IMR-90 (cell line): Measurements from ENCODE around the gene MB21D2. TPM values are rescaled to one million over a fixed set of nuclear protein-coding genes. Genes with fewer than 3 reads are reported as not detected.

Experiments
- ATAC-seq: fragments of 200-7000 bp; cut with Tn5 transposase; 2 replicates; pipeline ENCODE4 v1.9.1; 2020; ENCODE audit warnings: low read depth, mild to moderate bottlenecking, moderate library complexity
- BruUV-seq: library from RNA; stranded (reverse); fragments of 400-500 nt; replicated peaks from 2 replicates; lab custom pipeline; 2021; lab: Mats Ljungman, UMichigan
- CTCF ChIA-PET: fragments of 300-600 bp; formaldehyde crosslinking; extraction: SDS; loops from one replicate; lab custom pipeline; 2021; ENCODE audit warnings: antibody characterized with exemption; lab: Yijun Ruan, JAX
- POLR2A ChIA-PET: fragments of 300-600 bp; sonication (Branson Sonifier 250); formaldehyde crosslinking; loops from one replicate; lab custom pipeline; 2022; ENCODE audit warnings: antibody characterized with exemption; ENCODE audit not compliant: unreplicated experiment; lab: Charles Lee
- DNase-seq: peaks from one replicate; pipeline ENCODE4 v3.0.0; 2013
- H2AFZ ChIP-seq: replicated peaks from 2 replicates; pipeline ENCODE3; 2013; ENCODE audit warnings: low read length, mild to moderate bottlenecking; ENCODE audit not compliant: poor library complexity
- H2AK5ac ChIP-seq: 2 replicates; pipeline ENCODE4 v1.6.1; 2013; ENCODE audit warnings: low read depth, low read length, inconsistent platforms
- H2AK9ac ChIP-seq: replicated peaks from 2 replicates; pipeline ENCODE3; 2013; ENCODE audit warnings: mild to moderate bottlenecking, low read depth, low read length, moderate library complexity; ENCODE audit not compliant: poor library complexity
- H2BK120ac ChIP-seq: 2 replicates; pipeline ENCODE4 v1.6.1; 2013; ENCODE audit warnings: low read depth, low read length, inconsistent platforms
- H2BK15ac ChIP-seq: 3 replicates; pipeline ENCODE4 v1.6.1; 2013; ENCODE audit warnings: low read depth, low read length, inconsistent platforms
- H2BK20ac ChIP-seq: 2 replicates; pipeline ENCODE4 v1.6.1; 2013; ENCODE audit warnings: low read depth, mild to moderate bottlenecking, inconsistent platforms, low read length, moderate library complexity
- H2BK5ac ChIP-seq: 2 replicates; pipeline ENCODE4 v1.6.1; 2013; ENCODE audit warnings: mild to moderate bottlenecking, low read depth, low read length, inconsistent platforms; ENCODE audit not compliant: poor library complexity, severe bottlenecking
- H3K14ac ChIP-seq: replicated peaks from 2 replicates; pipeline ENCODE4 v1.6.1; 2013; ENCODE audit warnings: low read depth, low read length, inconsistent platforms
- H3K18ac ChIP-seq: 2 replicates; pipeline ENCODE4 v1.6.1; 2013; ENCODE audit warnings: low read depth, low read length, control low read depth
- H3K23ac ChIP-seq: 2 replicates; pipeline ENCODE4 v1.6.1; 2013; ENCODE audit warnings: low read depth, low read length, inconsistent platforms
- H3K27ac ChIP-seq: 2 replicates; pipeline ENCODE4 v1.5.1; 2013; ENCODE audit warnings: mild to moderate bottlenecking, control low read depth, low read length; ENCODE audit not compliant: insufficient read depth
- H3K27me3 ChIP-seq: 2 replicates; pipeline ENCODE4 v1.6.1; 2013; ENCODE audit warnings: low read length; ENCODE audit not compliant: control insufficient read depth, insufficient read depth
- H3K36me3 ChIP-seq: 2 replicates; pipeline ENCODE4 v1.6.1; 2013; ENCODE audit warnings: low read length, mixed read lengths; ENCODE audit not compliant: control insufficient read depth, insufficient read depth
- H3K4ac ChIP-seq: 2 replicates; pipeline ENCODE4 v1.6.1; 2013; ENCODE audit warnings: low read depth, low read length, inconsistent platforms
- H3K4me1 ChIP-seq: 2 replicates; pipeline ENCODE4 v1.6.1; 2013; ENCODE audit warnings: low read length, mixed read lengths; ENCODE audit not compliant: control insufficient read depth, insufficient read depth
- H3K4me2 ChIP-seq: 2 replicates; pipeline ENCODE4 v1.6.1; 2013; ENCODE audit warnings: low read depth, mild to moderate bottlenecking, control low read depth, low read length, moderate library complexity
- H3K4me3 ChIP-seq: 2 replicates; pipeline ENCODE4 v1.5.1; 2013; ENCODE audit warnings: low read depth, mild to moderate bottlenecking, control low read depth, low read length, moderate library complexity; ENCODE audit not compliant: insufficient read depth
- H3K56ac ChIP-seq: 2 replicates; pipeline ENCODE4 v1.6.1; 2013; ENCODE audit warnings: low read length, inconsistent platforms; ENCODE audit not compliant: insufficient read depth; ENCODE audit errors: extremely low read depth
- H3K79me1 ChIP-seq, 2 experiments: 2 replicates each; pipeline ENCODE4 v1.6.1; 2013; ENCODE audit warnings: low read length in 2 of 2, inconsistent platforms in 1 of 2, low read depth in 1 of 2
- H3K9ac ChIP-seq: 2 replicates; pipeline ENCODE4 v1.6.1; 2013; ENCODE audit warnings: low read depth, low read length, control low read depth
- H3K9me1 ChIP-seq: 2 replicates; pipeline ENCODE4 v1.6.1; 2013; ENCODE audit warnings: low read length, inconsistent platforms; ENCODE audit not compliant: insufficient read depth
- H3K9me3 ChIP-seq: 2 replicates; pipeline ENCODE4 v1.6.1; 2013; ENCODE audit warnings: low read length; ENCODE audit not compliant: control insufficient read depth, insufficient read depth
- H4K20me1 ChIP-seq: 2 replicates; pipeline ENCODE4 v1.6.1; 2013; ENCODE audit warnings: low read length, inconsistent platforms; ENCODE audit not compliant: insufficient read depth
- H4K5ac ChIP-seq: 2 replicates; pipeline ENCODE4 v1.6.1; 2013; ENCODE audit warnings: mild to moderate bottlenecking, low read depth, low read length, control low read depth
- H4K8ac ChIP-seq, 2 experiments: 2 replicates each; pipeline ENCODE4 v1.6.1; 2013; ENCODE audit warnings: low read depth in 2 of 2, low read length in 2 of 2, control low read depth in 1 of 2, inconsistent platforms in 1 of 2
- H4K91ac ChIP-seq: 2 replicates; pipeline ENCODE4 v1.6.1; 2013; ENCODE audit warnings: low read depth, low read length, inconsistent platforms; ENCODE audit not compliant: insufficient read depth
- CTCF ChIP-seq: conservative IDR thresholded peaks from 2 replicates; pipeline ENCODE4 v1.5.1; 2012; ENCODE audit warnings: mild to moderate bottlenecking, low read depth, low read length, improper control_type of control experiment
- FOS ChIP-seq: fragments of 150-350 bp; IDR thresholded peaks from 2 replicates; pipeline ENCODE4 v1.6.1; 2016; ENCODE audit warnings: low read depth, low read length
- MAFK ChIP-seq: IDR thresholded peaks from 2 replicates; pipeline ENCODE4 v1.6.1; 2012; ENCODE audit warnings: low read depth, low read length, improper control_type of control experiment
- POLR2A ChIP-seq: IDR thresholded peaks from 2 replicates; pipeline ENCODE4 v1.6.1; 2012; ENCODE audit warnings: mild to moderate bottlenecking, low read depth, low read length
- RAD21 ChIP-seq: IDR thresholded peaks from 2 replicates; pipeline ENCODE4 v1.6.1; 2012; ENCODE audit warnings: low read length, improper control_type of control experiment
- RCOR1 ChIP-seq: IDR thresholded peaks from 2 replicates; pipeline ENCODE4 v1.6.1; 2012; ENCODE audit warnings: mild to moderate bottlenecking, low read length, improper control_type of control experiment; ENCODE audit not compliant: insufficient replicate concordance
- RFX5 ChIP-seq: IDR thresholded peaks from 2 replicates; pipeline ENCODE4 v1.8.0; 2012; ENCODE audit warnings: low read depth, mild to moderate bottlenecking, low read length, moderate library complexity
- SMC3 ChIP-seq: fragments of 150-350 bp; IDR thresholded peaks from 2 replicates; pipeline ENCODE4 v1.6.1; 2016; ENCODE audit warnings: low read depth, mild to moderate bottlenecking, antibody characterized with exemption, low read length, moderate library complexity
- USF2 ChIP-seq: fragments of 150-350 bp; IDR thresholded peaks from 2 replicates; pipeline ENCODE4 v1.6.1; 2017; ENCODE audit warnings: mild to moderate bottlenecking, antibody characterized with exemption, low read length, low read depth
- WGBS, 2 experiments: methylation state at CpG; one replicate each; pipeline versions ENCODE4 v1.1.5 to v1.1.7; 2013; ENCODE audit warnings: missing lambda C conversion rate in 2 of 2; ENCODE audit not compliant: insufficient read length in 1 of 2; ENCODE audit errors: extremely low coverage in 2 of 2; 5-methylcytosine and 5-hydroxymethylcytosine counted together
- dilution Hi-C: fragments of 300-500 bp; cut with HindIII; formaldehyde crosslinking; loops from one replicate; pipeline ENCODE4 v1.14.3; 2018; ENCODE audit warnings: low sequenced_read_pairs; ENCODE audit not compliant: unreplicated experiment
- in situ Hi-C: fragments of 300-500 bp; cut with MboI; formaldehyde crosslinking; loops from 3 replicates; pipeline ENCODE4 v1.14.3; 2019; ENCODE audit warnings: low sequenced_read_pairs, inconsistent platforms, mixed read lengths
- intact Hi-C: fragments of 100-400 bp; cut with micrococcal nuclease; formaldehyde crosslinking; loops from 2 replicates; pipeline ENCODE4 v1.10.0; 2022
- polyA plus RNA-seq, 3 experiments: library from polyadenylated mRNA; depleted of rRNA; stranded (reverse); fragments of >200 nt; gene quantifications; 2 replicates each; pipeline ENCODE4 v1.2.3, GENCODE V29; 2012; ENCODE audit warnings: low replicate concordance in 1 of 3
- total RNA-seq: library from RNA; depleted of rRNA; stranded (reverse); fragments of >200 nt; gene quantifications from 2 replicates; pipeline ENCODE4 v1.2.3, GENCODE V29; 2012
- TF ChIP-seq, protein P1 (sequence below): fragments of 150-350 bp; IDR thresholded peaks from 2 replicates; pipeline ENCODE4 v1.6.1; 2016; ENCODE audit warnings: low read depth, mild to moderate bottlenecking, low read length, moderate library complexity, borderline replicate concordance

The MB21D2 gene
- total and polyA plus RNA-seq, 2 of the 4 experiments (the other 2 are of a cell fraction) = 13.6 to 44.8 TPM

DNA sequence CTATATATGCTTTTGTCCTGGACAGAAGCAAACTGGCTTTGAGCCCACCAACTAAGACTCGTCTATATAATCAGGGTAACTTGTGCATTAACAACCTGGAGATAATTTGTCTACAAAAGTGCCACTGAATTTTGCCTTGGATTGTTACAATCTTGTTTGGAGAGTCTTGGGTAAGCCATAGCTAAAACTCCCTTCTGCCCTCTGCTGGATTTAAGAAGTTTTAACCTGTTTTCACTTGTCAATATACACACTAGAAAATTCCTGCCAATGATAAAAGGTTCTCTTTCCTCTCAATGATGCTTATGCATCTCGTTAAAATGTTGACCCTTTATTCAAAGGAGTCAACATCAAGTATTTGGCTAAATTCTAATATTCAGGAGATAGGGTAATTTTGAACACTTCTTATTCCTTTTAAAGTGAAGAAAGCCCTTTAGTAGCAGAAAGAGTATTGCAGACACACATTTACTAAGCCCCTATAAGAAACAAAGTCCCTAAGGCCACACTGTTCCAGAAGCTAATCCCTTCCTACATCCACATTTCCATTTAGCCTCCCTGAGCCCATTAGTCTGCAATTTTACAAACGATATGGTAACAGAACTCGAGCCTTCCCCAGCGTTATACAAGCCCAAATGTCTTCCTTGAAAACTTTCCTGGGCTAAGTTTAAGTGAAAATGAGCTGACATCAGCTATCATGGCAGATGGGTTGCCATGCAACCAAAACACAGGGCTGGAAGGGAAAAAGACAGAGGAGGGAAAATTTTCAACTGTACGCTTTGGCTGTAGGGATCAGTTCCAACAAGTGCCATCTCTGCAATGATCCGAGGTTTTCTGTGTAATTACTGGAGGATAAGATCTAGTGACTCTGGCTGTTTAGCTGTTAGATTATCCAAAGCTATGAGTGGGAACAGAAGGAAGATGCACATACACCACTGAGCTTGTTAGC, 114.4 kb downstream of the MB21D2 start:
- ChIA-PET POLR2A (no interaction called here), CTCF (interaction anchor here (0.6 to 2.0 kb wide), 5 partner anchors 10 to 706 kb away, joined by 3 to 6 read pairs (median 5); no protein-coding TSS in a partner anchor)
- Histone ChIP-seq H2BK5ac (no peak overlapping the region), H3K4me2 (no peak overlapping the region), H3K9me3 (no peaks in the 10 kb centered on the region), H2BK120ac (no peak overlapping the region), H3K4ac (no peak overlapping the region), H3K4me1 (no peaks in the 10 kb centered on the region), H3K9ac (no peak overlapping the region), H4K20me1 (peaks cover 9% of the 10 kb centered on the region; the same call in 1 of the 2 replicates), H4K5ac (no peak overlapping the region), H4K8ac (no peak overlapping the region), H3K27me3 (no peaks in the 10 kb centered on the region), H3K56ac (no peak overlapping the region), H3K27ac (no peak overlapping the region), H3K36me3 (peaks cover 10% of the 10 kb centered on the region), H3K9me1 (peaks cover 7% of the 10 kb centered on the region; the same call in 1 of the 2 replicates), H2BK20ac (no peak overlapping the region), H3K14ac (no peak overlapping the region), H2AFZ (no peak overlapping the region), H4K91ac (no peak overlapping the region), H2BK15ac (no peak overlapping the region), H2AK9ac (no peak overlapping the region), H3K4me3 (no peak overlapping the region), H3K23ac (no peak overlapping the region), H2AK5ac (no peak overlapping the region), H3K18ac (no peak overlapping the region), H3K79me1 (peaks cover 39 to 42% of the 10 kb centered on the region in 2 experiments)
- intact Hi-C loops = loop anchor here (1.0 kb wide), 2 partner anchors 237 to 336 kb away; no protein-coding TSS in a partner anchor
- WGBS, 2 experiments = no CpG with 5 or more reads among the region's 7 CpGs
- dilution Hi-C loops = no loop called here
- DNase-seq (peak; percentile 59), ATAC-seq (peak; percentile 82)
- no peak for TF ChIP-seq RFX5
- peak; percentile 48 for TF ChIP-seq CTCF
- TF ChIP-seq FOS = no peak
- TF ChIP-seq MAFK = no peak
- TF ChIP-seq, protein P1, sequence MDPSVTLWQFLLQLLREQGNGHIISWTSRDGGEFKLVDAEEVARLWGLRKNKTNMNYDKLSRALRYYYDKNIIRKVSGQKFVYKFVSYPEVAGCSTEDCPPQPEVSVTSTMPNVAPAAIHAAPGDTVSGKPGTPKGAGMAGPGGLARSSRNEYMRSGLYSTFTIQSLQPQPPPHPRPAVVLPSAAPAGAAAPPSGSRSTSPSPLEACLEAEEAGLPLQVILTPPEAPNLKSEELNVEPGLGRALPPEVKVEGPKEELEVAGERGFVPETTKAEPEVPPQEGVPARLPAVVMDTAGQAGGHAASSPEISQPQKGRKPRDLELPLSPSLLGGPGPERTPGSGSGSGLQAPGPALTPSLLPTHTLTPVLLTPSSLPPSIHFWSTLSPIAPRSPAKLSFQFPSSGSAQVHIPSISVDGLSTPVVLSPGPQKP = no peak
- peak; percentile 13; the same call in 1 of the 2 replicates for TF ChIP-seq RAD21
- no peak for TF ChIP-seq RCOR1
- TF ChIP-seq USF2 = no peak
- peak; percentile 56 for TF ChIP-seq SMC3
- TF ChIP-seq POLR2A = no peak
- no TSS peak for BruUV-seq
- in situ Hi-C loops = loop anchor here (5.0 kb wide), 1 partner anchor 236 kb away; no protein-coding TSS in a partner anchor
